Mesodermal cell (in vitro differentiated cells): ENCODE data around the gene PRRT4.

Experiments
- H3K27ac ChIP-seq: 2 replicates; pipeline ENCODE4 v1.7.0; 2013; ENCODE audit warnings: mild to moderate bottlenecking, low read depth, low read length, moderate library complexity; ENCODE audit not compliant: severe bottlenecking
- H3K36me3 ChIP-seq: 2 replicates; pipeline ENCODE4 v1.7.1; 2013; ENCODE audit warnings: mild to moderate bottlenecking, low read length, moderate library complexity; ENCODE audit not compliant: control insufficient read depth, insufficient read depth
- H3K4me1 ChIP-seq: one replicate; pipeline ENCODE4 v1.7.1; 2013; ENCODE audit warnings: mild to moderate bottlenecking, low read length; ENCODE audit not compliant: insufficient read depth, control insufficient read depth, poor library complexity, severe bottlenecking
- H3K4me3 ChIP-seq: 2 replicates; pipeline ENCODE4 v1.7.0; 2013; ENCODE audit warnings: low read length, control low read depth, mild to moderate bottlenecking; ENCODE audit not compliant: insufficient read depth, poor library complexity, severe bottlenecking; ENCODE audit errors: extremely low read depth
- H3K9me3 ChIP-seq: 2 replicates; pipeline ENCODE4 v1.7.1; 2013; ENCODE audit warnings: mild to moderate bottlenecking, low read length, moderate library complexity; ENCODE audit not compliant: control insufficient read depth
- WGBS, 2 experiments: methylation state at CpG; one replicate each; pipeline ENCODE4 v1.1.5; 2013; ENCODE audit warnings: missing lambda C conversion rate in 2 of 2; ENCODE audit not compliant: insufficient coverage in 2 of 2; 5-methylcytosine and 5-hydroxymethylcytosine counted together

Gene PRRT4

GRCh38 chr7:128311013-128311412, 50.5 kb downstream of the PRRT4 start:
- Histone ChIP-seq H3K27ac (peak overlapping the region; percentile 32), H3K36me3 (peaks cover 88% of the 10 kb centered on the region), H3K4me3 (no peak overlapping the region), H3K9me3 (no peaks in the 10 kb centered on the region), H3K4me1 (no peaks in the 10 kb centered on the region)
- 100% methylated on average over 2 of the region's 3 CpGs; no CpG with 5 or more reads in 1 of the 2 experiments for WGBS, 2 experiments

GRCh38 chr7:128310499-128310898, 51.0 kb downstream of the PRRT4 start:
- Histone ChIP-seq H3K4me3 (no peak overlapping the region), H3K27ac (no peak overlapping the region), H3K36me3 (peaks cover 87% of the 10 kb centered on the region), H3K9me3 (no peaks in the 10 kb centered on the region), H3K4me1 (no peaks in the 10 kb centered on the region)
- WGBS, 2 experiments, result 96 to 100% methylated on average over 2 to 5 of the region's 5 CpGs

GRCh38 chr7:128309976-128310375, 51.5 kb downstream of the PRRT4 start:
- Histone ChIP-seq H3K36me3 (peaks cover 86% of the 10 kb centered on the region), H3K27ac (no peak overlapping the region), H3K9me3 (no peaks in the 10 kb centered on the region), H3K4me3 (no peak overlapping the region), H3K4me1 (no peaks in the 10 kb centered on the region)
- 100% methylated on average over 2 of the region's 5 CpGs; no CpG with 5 or more reads in 1 of the 2 experiments for WGBS, 2 experiments

- peaks cover 84% of the 10 kb centered on the region for H3K36me3 ChIP-seq
- no peaks in the 10 kb centered on the region for H3K9me3 ChIP-seq
- WGBS, 2 experiments, result 91 to 100% methylated on average over 4 to 5 of the region's 6 CpGs
- no peak overlapping the region for H3K4me3 ChIP-seq
- no peak overlapping the region for H3K27ac ChIP-seq
- no peaks in the 10 kb centered on the region for H3K4me1 ChIP-seq
Observed at GRCh38 chr7:128309124-128309523, 52.4 kb downstream of the PRRT4 start.

- Histone ChIP-seq H3K4me3 (no peak overlapping the region), H3K9me3 (no peaks in the 10 kb centered on the region), H3K36me3 (peaks cover 85% of the 10 kb centered on the region), H3K4me1 (no peaks in the 10 kb centered on the region), H3K27ac (no peak overlapping the region)
- 82 to 86% methylated on average over 1 of the region's 2 CpGs for WGBS, 2 experiments
Observed at GRCh38 chr7:128307061-128307460, 54.4 kb downstream of the PRRT4 start.

- Histone ChIP-seq H3K9me3 (no peaks in the 10 kb centered on the region), H3K4me3 (no peak overlapping the region), H3K36me3 (peaks cover 59% of the 10 kb centered on the region), H3K4me1 (no peaks in the 10 kb centered on the region), H3K27ac (no peak overlapping the region)
- WGBS, 2 experiments, result 100% methylated on average over 1 of the region's 1 CpG
Observed at GRCh38 chr7:128304212-128304611, 57.3 kb downstream of the PRRT4 start.

- H3K36me3 ChIP-seq, result peaks cover 54% of the 10 kb centered on the region
- no peak overlapping the region for H3K4me3 ChIP-seq
- WGBS, 2 experiments, result 89 to 94% methylated on average over 3 of the region's 5 CpGs
- no peak overlapping the region for H3K27ac ChIP-seq
- H3K4me1 ChIP-seq, result no peaks in the 10 kb centered on the region
- no peaks in the 10 kb centered on the region for H3K9me3 ChIP-seq
Observed at GRCh38 chr7:128303643-128304042, 57.8 kb downstream of the PRRT4 start.

- no peak overlapping the region for H3K4me3 ChIP-seq
- no peaks in the 10 kb centered on the region for H3K9me3 ChIP-seq
- H3K36me3 ChIP-seq, result peaks cover 54% of the 10 kb centered on the region
- H3K27ac ChIP-seq, result no peak overlapping the region
- H3K4me1 ChIP-seq, result no peaks in the 10 kb centered on the region
- WGBS, 2 experiments, result 88 to 100% methylated on average over 1 of the region's 2 CpGs
Observed at GRCh38 chr7:128303133-128303532, 58.4 kb downstream of the PRRT4 start.

- 94 to 100% methylated on average over 2 to 7 of the region's 10 CpGs for WGBS, 2 experiments
- Histone ChIP-seq H3K9me3 (no peaks in the 10 kb centered on the region), H3K4me3 (no peak overlapping the region), H3K27ac (no peak overlapping the region), H3K36me3 (peaks cover 45% of the 10 kb centered on the region), H3K4me1 (no peaks in the 10 kb centered on the region)
Observed at GRCh38 chr7:128302139-128302538, 59.4 kb downstream of the PRRT4 start.
